GM12874 (cell line): ENCODE results near the gene HOXA3.

Experiments
- CTCF ChIP-seq: IDR thresholded peaks from 2 replicates; pipeline ENCODE4 v1.5.1; 2011; ENCODE audit warnings: low read depth, mild to moderate bottlenecking, control low read depth, low read length, moderate library complexity; ENCODE audit not compliant: insufficient read depth

Gene HOXA3

GRCh38 chr7:27098578-27099451, 53.6 kb downstream of the HOXA3 start:
- no peak for TF ChIP-seq CTCF

DNA sequence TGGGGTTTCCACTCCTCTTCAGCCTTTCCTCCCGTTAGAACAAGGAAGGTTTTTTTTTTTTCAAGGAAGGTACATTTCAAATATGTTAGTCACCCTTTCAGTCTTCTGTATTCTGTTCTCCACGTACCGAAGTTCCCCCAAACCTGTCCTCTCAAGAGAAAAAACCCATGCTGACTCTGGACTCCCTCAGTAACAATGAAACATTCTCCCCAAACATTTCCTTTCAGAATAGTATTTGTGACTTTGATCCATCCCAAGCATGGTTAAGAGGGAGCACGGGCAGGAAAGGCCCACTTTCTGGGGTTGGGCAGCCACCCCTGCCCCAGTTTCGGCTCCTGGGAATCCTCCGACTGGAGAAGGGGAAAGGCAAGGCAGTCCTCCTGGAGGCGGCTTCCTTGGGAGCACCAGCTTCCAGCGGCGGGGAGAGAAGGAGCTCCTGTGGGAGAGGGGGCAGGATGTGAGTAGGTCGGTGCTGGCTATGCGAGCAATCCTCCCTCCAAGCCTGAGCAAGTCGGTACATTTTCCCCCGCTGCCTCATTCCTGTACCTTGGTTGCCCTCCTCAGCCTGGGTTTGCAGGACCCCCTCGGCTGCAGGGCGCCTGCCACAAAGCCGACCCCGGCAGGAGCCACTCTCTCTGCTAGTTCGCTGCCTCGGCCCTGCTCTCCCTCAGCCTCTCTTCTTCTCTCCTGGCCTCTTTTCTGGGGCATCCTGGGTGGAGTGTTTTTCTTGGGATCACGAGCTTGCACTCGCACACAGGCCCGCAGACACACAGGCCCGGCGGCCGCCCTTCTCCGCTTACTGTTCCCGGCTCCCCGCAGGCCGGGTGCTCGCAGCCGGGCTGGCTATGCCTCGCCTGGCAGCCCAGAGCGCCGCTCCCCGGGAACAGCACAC, 54.5 kb downstream of the HOXA3 start:
- TF ChIP-seq CTCF = 0 out of 2 replicates have a peak, but pooled peaks have one; percentile 5

DNA sequence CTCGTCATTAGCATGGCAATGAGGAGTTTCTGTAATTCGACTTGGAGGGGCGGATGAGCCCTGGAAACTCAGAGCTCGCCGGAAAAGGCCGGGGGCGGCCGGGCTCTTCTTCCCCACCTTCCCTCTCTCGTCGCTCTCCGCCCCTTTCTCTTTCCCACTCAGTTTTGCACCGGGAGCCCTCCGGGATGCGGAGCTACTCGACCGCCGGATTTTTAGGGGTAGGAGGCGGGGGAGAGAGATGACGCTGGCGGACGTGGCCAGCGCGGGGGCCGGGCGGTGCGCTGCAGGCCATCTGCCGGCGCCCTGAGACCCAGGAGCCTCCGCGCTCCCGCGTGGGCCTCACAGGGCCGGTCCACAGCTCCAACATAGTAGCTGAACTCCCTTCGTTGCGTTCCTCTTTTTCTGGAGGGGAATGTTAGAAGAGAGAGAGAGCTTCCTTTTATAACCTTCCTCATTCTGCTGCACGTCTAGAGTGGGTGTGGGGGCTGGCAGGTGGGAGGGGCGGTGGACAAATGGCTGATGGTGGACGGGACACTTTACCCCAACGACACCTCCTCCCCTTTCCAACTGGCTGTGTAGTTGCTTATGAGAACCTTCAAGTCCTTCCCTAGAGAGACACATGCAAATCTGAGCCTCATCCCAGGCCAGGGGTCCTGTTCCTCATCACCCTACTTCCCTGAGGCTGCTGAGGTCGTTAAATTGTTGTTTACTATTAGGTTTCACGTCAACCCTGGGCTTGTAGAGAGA, 55.4 kb downstream of the HOXA3 start:
- TF ChIP-seq CTCF = no peak

DNA sequence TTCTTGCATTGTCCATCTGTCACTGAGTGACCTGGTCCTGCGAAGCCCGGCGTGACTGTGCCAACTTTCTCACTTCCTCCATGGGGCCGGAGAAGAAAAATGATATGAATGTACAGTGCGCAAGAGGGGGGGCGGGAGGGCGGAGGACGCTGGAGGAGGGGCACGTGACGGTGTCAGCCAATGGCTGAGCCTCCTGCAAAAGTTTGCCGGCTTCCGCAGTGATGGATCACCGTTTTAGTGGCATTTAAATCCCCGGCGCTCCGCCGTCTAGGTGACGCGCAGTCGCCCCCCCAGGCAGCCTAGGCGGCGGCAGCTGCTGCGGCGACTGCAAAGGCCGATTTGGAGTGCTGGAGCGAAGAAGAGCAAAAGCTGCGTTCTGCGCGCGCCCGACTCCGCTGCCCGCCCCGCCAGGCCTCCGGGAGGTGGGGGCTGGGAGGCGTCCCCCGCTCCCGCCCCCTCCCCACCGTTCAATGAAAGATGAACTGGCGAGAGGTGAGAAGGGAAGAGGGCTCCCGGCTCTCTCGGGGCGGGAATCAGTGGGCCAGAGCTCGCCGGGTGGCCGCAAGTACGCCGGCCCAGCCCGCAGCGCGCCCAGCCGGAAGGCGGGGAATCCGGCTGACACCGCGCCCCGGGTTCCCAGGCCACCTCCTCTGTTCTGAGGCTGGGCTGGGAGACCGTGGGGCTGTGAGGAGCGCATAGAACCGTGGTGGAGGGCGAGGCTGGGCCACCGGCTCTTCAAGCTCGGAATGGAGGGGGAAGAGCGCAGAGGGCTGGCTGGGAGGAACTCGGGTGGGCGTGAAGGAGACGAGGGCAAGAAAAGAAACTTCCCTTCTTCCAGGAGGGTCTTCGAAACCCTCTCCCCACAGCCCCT, 56.3 kb downstream of the HOXA3 start, which contains the start of gene HOXA1:
TSS of gene HOXA1 (minus strand) at position 104 of the 871 bp plus-strand sequence. CDS start at position 16, 88 bp downstream.
- 0 out of 2 replicates have a peak, but pooled peaks have one; percentile 17 for TF ChIP-seq CTCF

DNA sequence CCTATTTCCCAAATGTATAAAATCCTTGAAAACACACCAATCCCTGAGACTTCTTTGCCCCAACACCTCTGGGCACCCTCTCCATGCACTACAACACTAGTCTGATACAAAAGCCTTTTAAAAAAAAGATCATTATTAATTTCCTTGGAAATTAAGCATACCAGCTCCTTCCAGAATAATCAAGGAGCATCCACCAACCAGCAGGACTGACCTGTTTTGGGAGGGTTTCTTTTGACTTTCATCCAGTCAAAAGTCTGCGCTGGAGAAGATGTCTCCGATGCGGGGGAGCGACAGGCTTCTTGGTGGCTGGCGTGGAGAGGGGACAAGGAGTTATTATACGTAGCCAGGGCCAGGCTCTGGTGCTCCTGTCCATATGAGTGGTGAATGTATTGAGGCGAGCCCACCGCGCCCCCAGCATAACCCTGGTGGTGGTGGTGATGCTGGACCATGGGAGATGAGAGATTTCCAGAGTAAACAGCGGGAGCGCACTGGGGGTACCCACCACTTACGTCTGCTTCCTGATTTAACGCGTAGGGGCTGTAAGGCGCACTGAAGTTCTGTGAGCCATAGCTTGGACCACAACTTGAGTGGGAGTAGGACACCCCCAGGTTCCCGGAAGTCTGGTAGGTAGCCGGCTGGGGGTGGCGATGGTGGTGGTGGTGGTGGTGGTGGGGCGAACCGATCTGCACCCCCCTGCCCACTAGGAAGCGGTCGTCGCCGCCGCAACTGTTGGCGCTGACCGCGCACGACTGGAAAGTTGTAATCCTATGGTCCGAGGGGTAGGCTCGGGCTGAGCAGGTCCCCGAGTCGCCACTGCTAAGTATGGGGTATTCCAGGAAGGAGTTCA, 57.1 kb downstream of the HOXA3 start:
- no peak for TF ChIP-seq CTCF
